NCI-H2107 treated with DMSO at 0.1 percent for 48 hours (cell line): ENCODE results near the gene ODAD2.

ENCODE experiments used
- DNase-seq: peaks from one replicate; lab custom pipeline; 2025; ENCODE audit not compliant: unreplicated experiment; lab: John Stamatoyannopoulos, UW

ODAD2 gene

GRCh38 chr10:27779462-27780015 is 219.3 kb downstream of the ODAD2 start:
- DNase-seq = no peak

GRCh38 chr10:27774831-27775230 is 224.0 kb downstream of the ODAD2 start:
- no peak for DNase-seq

- DNase-seq = no peak
Measured at GRCh38 chr10:27771231-27771630, 227.6 kb downstream of the ODAD2 start.

- DNase-seq = no peak
Measured at GRCh38 chr10:27770181-27770580, 228.7 kb downstream of the ODAD2 start.
